Neural cell (in vitro differentiated cells): Measurements from ENCODE around the gene DLG2.

Source experiments
- CTCF ChIP-seq: fragments of 450-650 bp; IDR thresholded peaks from 2 replicates; pipeline ENCODE4 v1.5.1; 2014; ENCODE audit warnings: antibody characterized with exemption, mild to moderate bottlenecking, moderate library complexity; ENCODE audit not compliant: poor library complexity, severe bottlenecking
- POLR2AphosphoS5 ChIP-seq: IDR thresholded peaks from 2 replicates; pipeline ENCODE4 v1.6.1; 2012
- REST ChIP-seq: IDR thresholded peaks from 2 replicates; pipeline ENCODE4 v1.6.1; 2012; ENCODE audit warnings: borderline replicate concordance

- no peak for TF ChIP-seq CTCF
- TF ChIP-seq POLR2AphosphoS5 = no peak
- TF ChIP-seq REST = no peak
Measured at GRCh38 chr11:85042361-85042760, 584.8 kb downstream of the DLG2 start.
